SK-N-SH (cell line): ENCODE results near the gene C2orf66. TPM values are rescaled to one million over a fixed set of nuclear protein-coding genes. Genes with fewer than 3 reads are reported as not detected.

ENCODE experiments used
- CTCF ChIA-PET: fragments of 300-600, 350-600 bp; formaldehyde crosslinking; extraction: SDS; loops from one replicate; lab custom pipeline; 2021; lab: Yijun Ruan, JAX
- POLR2A ChIA-PET: fragments of 350-600 bp; sonication (Branson Sonifier 250); formaldehyde crosslinking; extraction: SDS; loops from one replicate; lab custom pipeline; 2020; ENCODE audit warnings: antibody characterized with exemption, inconsistent platforms; lab: Yijun Ruan, JAX
- DNase-seq: peaks from one replicate; pipeline ENCODE4 v3.0.0; 2012
- H2AFZ ChIP-seq: fragments of 200-600 bp; sonication (generic); 2 replicates; pipeline ENCODE4 v1.8.1; 2016; ENCODE audit warnings: antibody characterized with exemption, mild to moderate bottlenecking, low read depth
- H3F3A ChIP-seq: fragments of 200-600 bp; sonication (generic); replicated peaks from 2 replicates; pipeline ENCODE3; 2016; ENCODE audit warnings: antibody characterized with exemption, mild to moderate bottlenecking; ENCODE audit not compliant: insufficient read depth
- H3K27ac ChIP-seq, 2 experiments: fragments of 200-500 bp in 1 of 2; fragments of 200-600 bp in 1 of 2; sonication (Bioruptor generic) in 1 of 2; sonication (generic), shearing (Covaris generic) in 1 of 2; 2 replicates each; pipeline versions ENCODE4 v1.5.1 to v1.6.1; 2014 to 2016; ENCODE audit warnings: low read depth in 2 of 2, inconsistent platforms in 1 of 2, low read length in 1 of 2, mild to moderate bottlenecking in 1 of 2, mixed read lengths in 1 of 2
- H3K27me3 ChIP-seq: fragments of 200-600 bp; sonication (generic), shearing (Covaris generic); 2 replicates; pipeline ENCODE4 v1.6.1; 2016; ENCODE audit warnings: mixed run types; ENCODE audit not compliant: insufficient read depth
- H3K36me3 ChIP-seq, 2 experiments: fragments of 200-500 bp in 1 of 2; fragments of 200-600 bp in 1 of 2; sonication (Bioruptor generic) in 1 of 2; sonication (generic) in 1 of 2; replicated peaks in 1 of 2; 2 replicates each; pipeline versions ENCODE3 to v1.5.1; 2014 to 2016; ENCODE audit warnings: low read length in 1 of 2, mild to moderate bottlenecking in 1 of 2; ENCODE audit not compliant: insufficient read depth in 2 of 2, control insufficient read depth in 1 of 2
- H3K4me1 ChIP-seq, 2 experiments: fragments of 200-500 bp in 1 of 2; fragments of 200-600 bp in 1 of 2; sonication (Bioruptor generic) in 1 of 2; sonication (generic), shearing (Covaris generic) in 1 of 2; 2 replicates each; pipeline versions ENCODE4 v1.5.1 to v1.6.1; 2014 to 2016; ENCODE audit warnings: low read depth in 1 of 2, low read length in 1 of 2, mixed run types in 1 of 2; ENCODE audit not compliant: insufficient read depth in 2 of 2, control insufficient read depth in 1 of 2
- H3K4me2 ChIP-seq: fragments of 200-600 bp; sonication (generic), shearing (Covaris generic); 2 replicates; pipeline ENCODE4 v1.6.1; 2017; ENCODE audit warnings: mixed run types
- H3K4me3 ChIP-seq, 2 experiments: fragments of 200-500 bp in 1 of 2; fragments of 200-600 bp in 1 of 2; sonication (Bioruptor generic) in 1 of 2; sonication (generic), shearing (Covaris generic) in 1 of 2; 2 replicates each; pipeline versions ENCODE4 v1.5.1 to v1.8.1; 2014 to 2016; ENCODE audit warnings: low read depth in 2 of 2, inconsistent platforms in 1 of 2, low read length in 1 of 2, mild to moderate bottlenecking in 1 of 2, mixed read lengths in 1 of 2, moderate library complexity in 1 of 2
- H3K79me2 ChIP-seq: fragments of 200-600 bp; sonication (generic); 2 replicates; pipeline ENCODE4 v1.8.1; 2017; ENCODE audit warnings: mild to moderate bottlenecking; ENCODE audit not compliant: insufficient read depth
- H3K9ac ChIP-seq: fragments of 200-600 bp; sonication (generic); 2 replicates; pipeline ENCODE4 v1.6.1; 2017; ENCODE audit warnings: mixed run types
- H3K9me2 ChIP-seq: fragments of 200-600 bp; sonication (generic); 2 replicates; pipeline ENCODE4 v1.6.1; 2017; ENCODE audit warnings: mixed run types
- H3K9me3 ChIP-seq: fragments of 200-600 bp; sonication (generic); 2 replicates; pipeline ENCODE4 v1.6.1; 2017; ENCODE audit warnings: mixed run types, mild to moderate bottlenecking, moderate library complexity
- H4K20me1 ChIP-seq: fragments of 200-600 bp; sonication (generic); 2 replicates; pipeline ENCODE4 v1.6.1; 2017; ENCODE audit warnings: mild to moderate bottlenecking, mixed run types; ENCODE audit not compliant: insufficient read depth
- CHD2 ChIP-seq: fragments of 150-350 bp; IDR thresholded peaks from 2 replicates; pipeline ENCODE4 v1.6.1; 2018; ENCODE audit warnings: low read length; ENCODE audit not compliant: partially characterized antibody
- ELF1 ChIP-seq: IDR thresholded peaks from 2 replicates; pipeline ENCODE4 v1.4.0; 2012
- GATA2 ChIP-seq: sonication (generic); formaldehyde crosslinking; IDR thresholded peaks from 2 replicates; pipeline ENCODE4 v1.5.0; 2020; ENCODE audit warnings: mild to moderate bottlenecking, missing genetic modification reagents
- POLR2AphosphoS5 ChIP-seq: IDR thresholded peaks from 2 replicates; pipeline ENCODE4 v1.6.1; 2012; ENCODE audit warnings: low read depth, low read length
- RAD21 ChIP-seq: IDR thresholded peaks from 2 replicates; pipeline ENCODE4 v1.6.1; 2012; ENCODE audit warnings: mild to moderate bottlenecking, low read length
- RCOR1 ChIP-seq: fragments of 150-350 bp; IDR thresholded peaks from 2 replicates; pipeline ENCODE4 v1.6.1; 2017; ENCODE audit warnings: antibody characterized with exemption, low read length
- SMC3 ChIP-seq: IDR thresholded peaks from 2 replicates; pipeline ENCODE4 v1.6.1; 2012; ENCODE audit warnings: low read depth, low read length, improper control_type of control experiment
- TEAD4 ChIP-seq: IDR thresholded peaks from 2 replicates; pipeline ENCODE4 v1.4.0; 2012; ENCODE audit warnings: mild to moderate bottlenecking, borderline replicate concordance; ENCODE audit not compliant: insufficient read depth
- YY1 ChIP-seq: IDR thresholded peaks from 2 replicates; pipeline ENCODE4 v1.4.0; 2012; ENCODE audit warnings: low read depth, mild to moderate bottlenecking
- WGBS: methylation state at CpG from one replicate; pipeline ENCODE4 v1.1.6; 2017; ENCODE audit warnings: low lambda C conversion rate; 5-methylcytosine and 5-hydroxymethylcytosine counted together
- polyA plus RNA-seq, 3 experiments: library from polyadenylated mRNA; depleted of rRNA; stranded (reverse); fragments of >200 nt; gene quantifications; 2 replicates each; pipeline ENCODE4 v1.2.3, GENCODE V29; 2012
- TF ChIP-seq, protein P1 (sequence below): IDR thresholded peaks from 2 replicates; pipeline ENCODE4 v1.4.0; 2012; ENCODE audit warnings: low read depth
- TF ChIP-seq, protein P2 (sequence below): IDR thresholded peaks from 2 replicates; pipeline ENCODE4; 2012
- TF ChIP-seq, protein P3 (sequence below): IDR thresholded peaks from 2 replicates; pipeline ENCODE4 v1.4.0; 2012; ENCODE audit warnings: low read depth, borderline replicate concordance

C2orf66 gene
- polyA plus RNA-seq, 1 of the 3 experiments (the other 2 are of a cell fraction): 0.64 TPM

DNA sequence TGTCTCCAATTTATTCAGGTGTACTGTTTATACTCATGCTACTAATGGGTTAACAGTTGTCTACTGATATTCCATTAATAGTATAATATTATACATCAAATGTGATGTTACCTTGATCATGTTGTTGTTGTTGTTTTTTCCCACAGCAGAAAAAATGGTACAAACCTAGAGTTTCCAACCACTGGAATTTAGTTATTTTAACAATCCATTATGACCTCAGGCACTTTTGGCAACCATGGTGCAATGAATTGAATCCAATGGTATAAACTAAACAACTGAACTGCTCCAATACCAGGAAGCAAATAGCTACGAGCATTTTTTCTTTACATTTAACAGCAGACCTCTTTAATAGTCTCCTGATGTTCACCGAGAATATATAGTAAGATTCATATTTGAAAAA is 31.0 kb upstream of the C2orf66 start:
- TF ChIP-seq SMC3 (no peak), RAD21 (no peak), TEAD4 (no peak), POLR2AphosphoS5 (no peak), ELF1 (no peak), YY1 (no peak), GATA2 (CRISPR knock-in tag) (no peak), CHD2 (no peak)
- TF ChIP-seq, protein P1, sequence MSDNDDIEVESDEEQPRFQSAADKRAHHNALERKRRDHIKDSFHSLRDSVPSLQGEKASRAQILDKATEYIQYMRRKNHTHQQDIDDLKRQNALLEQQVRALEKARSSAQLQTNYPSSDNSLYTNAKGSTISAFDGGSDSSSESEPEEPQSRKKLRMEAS: no peak
- no peak overlapping the region for H2AFZ ChIP-seq
- no peaks in the 10 kb centered on the region for H3K9me2 ChIP-seq
- no peaks in the 10 kb centered on the region for H3K79me2 ChIP-seq
- no peak overlapping the region for H3K9ac ChIP-seq
- H3K4me1 ChIP-seq: no peaks in the 10 kb centered on the region
- 93% methylated on average over 2 of the region's 2 CpGs for WGBS
- ChIA-PET CTCF (interaction anchor here (1.4 kb wide), 1 partner anchor 171 kb away, joined by 4 read pairs; no protein-coding TSS in a partner anchor), POLR2A (no interaction called here)
- no peaks in the 10 kb centered on the region for H3K9me3 ChIP-seq
- H3K4me2 ChIP-seq: no peak overlapping the region
- H4K20me1 ChIP-seq: no peaks in the 10 kb centered on the region
- H3K36me3 ChIP-seq: peaks cover 78 to 81% of the 10 kb centered on the region in 2 experiments
- H3K27me3 ChIP-seq: no peaks in the 10 kb centered on the region
- H3K4me3 ChIP-seq: no peak overlapping the region
- DNase-seq: no peak
- H3K27ac ChIP-seq: no peak overlapping the region
- H3F3A ChIP-seq: peaks cover 18% of the 10 kb centered on the region

DNA sequence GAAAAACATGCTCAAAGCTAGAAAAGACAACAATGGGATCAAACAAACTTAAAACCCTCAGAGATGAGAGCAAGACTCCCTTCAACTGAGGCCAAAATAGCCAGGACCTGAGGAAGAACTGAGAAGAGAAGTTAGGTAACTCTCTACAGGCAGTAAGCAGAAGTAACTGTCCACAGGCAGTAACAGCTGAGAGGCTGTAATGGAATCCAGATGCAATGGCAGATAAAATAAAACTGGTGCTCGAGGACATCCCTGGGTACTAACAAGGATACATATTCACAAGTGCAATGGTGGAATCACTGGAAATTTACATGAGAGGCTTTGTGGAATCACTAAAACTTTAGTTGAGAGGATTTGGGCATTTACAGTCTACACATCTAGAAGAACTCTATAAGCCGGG is 30.4 kb upstream of the C2orf66 start:
- no peak for DNase-seq
- H3F3A ChIP-seq: peaks cover 16% of the 10 kb centered on the region
- H3K4me3 ChIP-seq: no peak overlapping the region
- no peak for TF ChIP-seq RCOR1
- H3K27me3 ChIP-seq: no peaks in the 10 kb centered on the region
- WGBS: 89% methylated on average over 2 of the region's 2 CpGs
- no peaks in the 10 kb centered on the region for H3K4me1 ChIP-seq
- POLR2A ChIA-PET: no interaction called here
- H2AFZ ChIP-seq: no peak overlapping the region
- no peaks in the 10 kb centered on the region for H4K20me1 ChIP-seq
- no peak overlapping the region for H3K27ac ChIP-seq
- CTCF ChIA-PET: interaction anchor here (1.4 kb wide), 1 partner anchor 172 kb away, joined by 4 read pairs; no protein-coding TSS in a partner anchor
- no peak overlapping the region for H3K9ac ChIP-seq
- H3K36me3 ChIP-seq: peaks cover 74 to 79% of the 10 kb centered on the region in 2 experiments
- H3K79me2 ChIP-seq: no peaks in the 10 kb centered on the region
- H3K4me2 ChIP-seq: no peak overlapping the region
- no peaks in the 10 kb centered on the region for H3K9me3 ChIP-seq
- H3K9me2 ChIP-seq: no peaks in the 10 kb centered on the region

DNA sequence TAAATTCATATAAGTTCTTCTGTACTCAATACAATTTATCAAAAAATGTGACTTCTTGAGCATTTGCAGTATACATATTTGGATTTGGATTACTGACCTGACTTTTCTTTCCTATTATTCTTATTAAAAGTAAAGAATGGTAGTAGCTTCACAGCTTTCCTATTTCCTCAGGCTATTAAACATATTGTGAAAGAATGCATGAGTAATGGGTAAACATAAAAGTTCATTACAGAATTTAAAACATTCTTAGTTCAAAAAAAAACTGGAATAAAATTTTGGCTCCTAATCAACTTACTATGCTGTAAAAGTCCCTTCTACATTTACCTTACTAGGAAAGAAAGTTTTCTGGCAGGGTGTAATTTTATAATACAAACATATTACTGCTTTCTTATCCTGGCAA is 27.3 kb upstream of the C2orf66 start:
- no peaks in the 10 kb centered on the region for H3K27me3 ChIP-seq
- H3K4me1 ChIP-seq: no peaks in the 10 kb centered on the region
- TF ChIP-seq POLR2AphosphoS5 (no peak), TEAD4 (no peak), ELF1 (no peak), CHD2 (no peak)
- TF ChIP-seq, protein P2, sequence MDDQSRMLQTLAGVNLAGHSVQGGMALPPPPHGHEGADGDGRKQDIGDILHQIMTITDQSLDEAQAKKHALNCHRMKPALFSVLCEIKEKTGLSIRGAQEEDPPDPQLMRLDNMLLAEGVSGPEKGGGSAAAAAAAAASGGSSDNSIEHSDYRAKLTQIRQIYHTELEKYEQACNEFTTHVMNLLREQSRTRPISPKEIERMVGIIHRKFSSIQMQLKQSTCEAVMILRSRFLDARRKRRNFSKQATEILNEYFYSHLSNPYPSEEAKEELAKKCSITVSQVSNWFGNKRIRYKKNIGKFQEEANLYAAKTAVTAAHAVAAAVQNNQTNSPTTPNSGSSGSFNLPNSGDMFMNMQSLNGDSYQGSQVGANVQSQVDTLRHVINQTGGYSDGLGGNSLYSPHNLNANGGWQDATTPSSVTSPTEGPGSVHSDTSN: no peak
- TF ChIP-seq, protein P3, sequence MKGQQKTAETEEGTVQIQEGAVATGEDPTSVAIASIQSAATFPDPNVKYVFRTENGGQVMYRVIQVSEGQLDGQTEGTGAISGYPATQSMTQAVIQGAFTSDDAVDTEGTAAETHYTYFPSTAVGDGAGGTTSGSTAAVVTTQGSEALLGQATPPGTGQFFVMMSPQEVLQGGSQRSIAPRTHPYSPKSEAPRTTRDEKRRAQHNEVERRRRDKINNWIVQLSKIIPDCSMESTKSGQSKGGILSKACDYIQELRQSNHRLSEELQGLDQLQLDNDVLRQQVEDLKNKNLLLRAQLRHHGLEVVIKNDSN: no peak
- TF ChIP-seq, all 33 proteins: peak for 0
- no peaks in the 10 kb centered on the region for H4K20me1 ChIP-seq
- H3K9me2 ChIP-seq: 0 out of 2 replicates have a peak, but pooled peaks cover 3% of the 10 kb centered on the region
- H3K27ac ChIP-seq: no peak overlapping the region
- POLR2A ChIA-PET: no interaction called here
- no peak for DNase-seq
- CTCF ChIA-PET: no interaction called here
- peaks cover 8% of the 10 kb centered on the region for H3F3A ChIP-seq
- no peak overlapping the region for H3K4me2 ChIP-seq
- H3K79me2 ChIP-seq: no peaks in the 10 kb centered on the region
- no peak overlapping the region for H2AFZ ChIP-seq
- peaks cover 59% of the 10 kb centered on the region in 2 experiments for H3K36me3 ChIP-seq
- no peak overlapping the region for H3K4me3 ChIP-seq
- H3K9ac ChIP-seq: no peak overlapping the region
- no peaks in the 10 kb centered on the region for H3K9me3 ChIP-seq
